Memory B cell (primary cell): ENCODE measurements around the gene SLC2A4.

Source experiments
- ATAC-seq: fragments of 150-1000 bp; cut with Tn5 transposase; 2 replicates; pipeline ENCODE4 v1.10.0; 2021; ENCODE audit warnings: low read depth, mild to moderate bottlenecking, moderate library complexity
- DNase-seq, 2 donors: peaks; one replicate each; pipeline ENCODE4 v3.0.0; 2022; ENCODE audit warnings: low spot score in 2 of 2
- H3K27ac Mint-ChIP-seq: one replicate; pipeline ENCODE4 v1.8.0; 2022; ENCODE audit warnings: mild to moderate bottlenecking, moderate library complexity, mixed read lengths
- H3K27me3 Mint-ChIP-seq: one replicate; pipeline ENCODE4 v1.8.0; 2022; ENCODE audit warnings: mixed read lengths
- H3K36me3 Mint-ChIP-seq: one replicate; pipeline ENCODE4 v1.8.0; 2022; ENCODE audit warnings: mild to moderate bottlenecking, mixed read lengths
- H3K4me1 Mint-ChIP-seq: one replicate; pipeline ENCODE4 v1.8.0; 2022; ENCODE audit warnings: mixed read lengths
- H3K4me3 Mint-ChIP-seq: one replicate; pipeline ENCODE4 v1.8.0; 2022; ENCODE audit warnings: mild to moderate bottlenecking, moderate library complexity, mixed read lengths
- H3K9me3 Mint-ChIP-seq: one replicate; pipeline ENCODE4 v1.8.0; 2022; ENCODE audit warnings: mixed read lengths

The SLC2A4 gene

GRCh38 chr17:7293816-7294613 lies 12.5 kb downstream of the SLC2A4 start:
- DNase-seq (no peak), ATAC-seq (peak; percentile 5)
- H3K4me1 Mint-ChIP-seq: peaks cover 13% of the 10 kb centered on the region
- H3K36me3 Mint-ChIP-seq: no peaks in the 10 kb centered on the region
- peaks cover 8% of the 10 kb centered on the region for H3K27me3 Mint-ChIP-seq
- H3K9me3 Mint-ChIP-seq: no peaks in the 10 kb centered on the region
- no peak overlapping the region for H3K27ac Mint-ChIP-seq
- H3K4me3 Mint-ChIP-seq: peak overlapping the region; percentile 21

- Mint-ChIP-seq H3K27ac (no peak within 1 kb of the TSS), H3K9me3 (no peaks in the 10 kb centered on the region), H3K4me3 (peak within 1 kb of the TSS; percentile 87), H3K4me1 (peaks cover 13% of the 10 kb centered on the region), H3K27me3 (peaks cover 8% of the 10 kb centered on the region), H3K36me3 (no peaks in the 10 kb centered on the region)
- DNase-seq: peak; percentile 49 to 56
- ATAC-seq: peak; percentile 76
Observed at GRCh38 chr17:7294614-7295153, 13.2 kb downstream of the SLC2A4 start, which contains the start of gene YBX2. Gene YBX2 (minus strand): TSS chr17:7294639. CDS start chr17:7294500, 139 bp downstream.

GRCh38 chr17:7295230-7296180 lies 14.0 kb downstream of the SLC2A4 start:
- Mint-ChIP-seq H3K36me3 (no peaks in the 10 kb centered on the region), H3K27ac (no peak overlapping the region), H3K27me3 (peaks cover 10% of the 10 kb centered on the region), H3K9me3 (no peaks in the 10 kb centered on the region), H3K4me1 (peaks cover 13% of the 10 kb centered on the region), H3K4me3 (peak overlapping the region; percentile 87)
- ATAC-seq (peak; percentile 24), DNase-seq (no peak)

- Mint-ChIP-seq H3K36me3 (no peaks in the 10 kb centered on the region), H3K27me3 (peaks cover 10% of the 10 kb centered on the region), H3K4me1 (peaks cover 13% of the 10 kb centered on the region), H3K4me3 (peak overlapping the region; percentile 21), H3K27ac (no peak overlapping the region), H3K9me3 (no peaks in the 10 kb centered on the region)
- ATAC-seq: peak; percentile 31
- DNase-seq: peak; percentile 72 to 76
Observed at GRCh38 chr17:7296189-7296861, 14.8 kb downstream of the SLC2A4 start.

GRCh38 chr17:7304179-7304578 lies 22.7 kb downstream of the SLC2A4 start:
- H3K9me3 Mint-ChIP-seq: no peaks in the 10 kb centered on the region
- H3K36me3 Mint-ChIP-seq: peaks cover 2% of the 10 kb centered on the region
- no peak for ATAC-seq
- H3K4me1 Mint-ChIP-seq: peaks cover 2% of the 10 kb centered on the region
- no peak overlapping the region for H3K27ac Mint-ChIP-seq
- H3K4me3 Mint-ChIP-seq: no peak overlapping the region
- DNase-seq: no peak
- H3K27me3 Mint-ChIP-seq: peaks cover 5% of the 10 kb centered on the region

- Mint-ChIP-seq H3K27ac (peak within 1 kb of the TSS; percentile 97), H3K36me3 (peaks cover 24% of the 10 kb centered on the region), H3K4me1 (peaks cover 27% of the 10 kb centered on the region), H3K4me3 (peak within 1 kb of the TSS; percentile 88), H3K27me3 (no peaks in the 10 kb centered on the region), H3K9me3 (no peaks in the 10 kb centered on the region)
- DNase-seq: peak; percentile 96 to 99
- ATAC-seq: peak; percentile 69
Observed at GRCh38 chr17:7306911-7307685, 25.6 kb downstream of the SLC2A4 start, which contains the start of gene EIF5A. Gene EIF5A (plus strand): TSS chr17:7307628. CDS start chr17:7309636, 2,008 bp downstream.

DNA sequence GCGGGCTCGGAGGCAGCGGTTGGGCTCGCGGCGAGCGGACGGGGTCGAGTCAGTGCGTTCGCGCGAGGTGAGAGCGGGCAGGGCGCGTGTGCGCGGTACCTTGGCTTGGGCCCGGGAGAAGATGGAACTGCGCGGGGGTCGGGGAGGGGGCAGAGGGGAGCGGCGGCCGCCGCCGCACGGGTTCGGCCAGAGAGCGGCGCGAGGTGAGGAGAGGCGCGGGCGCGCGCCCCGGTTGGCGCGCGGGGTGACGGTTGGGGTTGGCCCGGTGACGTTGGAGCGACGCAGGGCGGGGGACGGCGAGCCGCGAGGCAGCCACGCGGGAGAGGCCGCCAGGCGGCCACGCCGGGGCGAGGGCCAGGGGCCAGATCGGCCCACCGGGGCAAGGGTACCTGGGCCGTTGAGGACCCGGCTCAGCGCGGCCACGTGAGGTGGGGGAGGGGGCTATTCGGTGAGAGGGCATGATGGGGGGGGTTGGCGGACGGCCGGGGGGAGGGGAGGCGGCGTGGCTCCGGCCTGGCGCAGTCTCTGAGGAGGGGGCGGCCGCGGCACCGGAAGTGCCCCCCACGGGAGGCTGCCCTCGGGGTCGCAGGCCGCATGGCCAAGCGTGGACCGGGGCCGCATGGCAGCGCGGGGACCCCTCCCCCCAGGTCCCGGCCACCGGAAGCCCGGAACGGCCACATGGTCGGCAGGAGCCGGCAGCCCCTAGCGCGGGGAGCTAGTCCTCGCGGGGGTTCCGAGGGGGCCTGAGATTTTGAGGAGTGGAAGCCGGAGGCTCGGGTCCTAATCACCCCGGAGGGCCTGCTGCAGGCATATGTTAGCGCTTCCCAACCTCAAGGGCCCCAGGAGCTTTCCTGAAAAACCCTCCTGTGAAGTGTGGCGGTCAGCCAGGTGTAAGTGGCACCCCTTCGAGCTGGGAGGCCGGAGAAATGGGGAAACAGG lies 26.4 kb downstream of the SLC2A4 start:
- Mint-ChIP-seq H3K4me3 (peak overlapping the region; percentile 88), H3K27me3 (no peaks in the 10 kb centered on the region), H3K9me3 (no peaks in the 10 kb centered on the region), H3K36me3 (peaks cover 31% of the 10 kb centered on the region), H3K4me1 (peaks cover 32% of the 10 kb centered on the region), H3K27ac (peak overlapping the region; percentile 97)
- DNase-seq (peak in 1 of 2 donors; percentile 65), ATAC-seq (peak; percentile 25)

DNA sequence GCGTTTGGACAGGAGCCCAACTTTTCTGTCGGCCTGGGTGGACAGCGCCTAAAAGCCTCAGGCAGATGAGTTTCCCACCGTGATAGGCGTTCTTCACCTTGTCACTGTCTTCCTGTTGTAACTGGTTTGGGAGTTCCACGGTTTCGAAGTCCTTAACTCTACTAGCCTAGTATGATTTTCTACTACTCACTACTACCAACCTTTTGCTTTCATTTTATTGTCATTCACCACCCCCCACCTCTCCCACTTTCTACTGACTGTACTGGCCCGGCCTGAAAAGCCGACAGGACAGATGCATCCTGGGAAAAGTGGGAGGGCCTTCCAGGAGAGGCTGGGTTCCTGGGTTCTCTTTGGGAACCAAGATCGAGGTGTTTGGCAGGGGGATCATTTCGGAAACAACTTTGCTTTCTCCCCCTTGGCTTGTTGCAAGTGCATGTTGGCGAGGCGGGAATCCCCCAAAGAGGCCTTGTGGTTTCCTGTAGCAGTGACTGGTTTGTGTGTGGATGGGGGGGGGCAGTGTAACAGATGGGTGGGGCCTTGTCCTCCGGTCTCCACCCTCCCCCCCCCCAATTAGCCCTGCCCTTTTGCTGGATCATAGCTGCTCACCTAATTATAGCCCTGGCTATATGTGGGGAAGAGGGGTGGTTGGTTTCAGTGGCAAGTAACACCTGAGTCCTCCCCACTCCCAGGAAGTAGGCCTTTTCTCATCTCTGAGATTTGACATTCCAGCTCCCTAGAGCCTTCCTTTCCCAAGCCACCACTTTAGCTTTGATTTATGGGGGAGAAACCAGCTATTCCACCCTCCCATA lies 27.3 kb downstream of the SLC2A4 start:
- peaks cover 35% of the 10 kb centered on the region for H3K4me1 Mint-ChIP-seq
- peaks cover 35% of the 10 kb centered on the region for H3K36me3 Mint-ChIP-seq
- H3K9me3 Mint-ChIP-seq: no peaks in the 10 kb centered on the region

GRCh38 chr17:7309628-7310027 lies 28.1 kb downstream of the SLC2A4 start:
- peak overlapping the region; percentile 97 for H3K27ac Mint-ChIP-seq
- DNase-seq (no peak), ATAC-seq (no peak)
- peaks cover 37% of the 10 kb centered on the region for H3K36me3 Mint-ChIP-seq
- H3K27me3 Mint-ChIP-seq: no peaks in the 10 kb centered on the region
- H3K4me3 Mint-ChIP-seq: peak overlapping the region; percentile 88
- H3K4me1 Mint-ChIP-seq: peaks cover 41% of the 10 kb centered on the region
- no peaks in the 10 kb centered on the region for H3K9me3 Mint-ChIP-seq

More for the DNA sequence above, 27.3 kb downstream of the SLC2A4 start:
- H3K27me3 Mint-ChIP-seq: no peaks in the 10 kb centered on the region
- peak overlapping the region; percentile 88 for H3K4me3 Mint-ChIP-seq
- ATAC-seq (peak; percentile 32), DNase-seq (peak; percentile 74 to 85)
- H3K27ac Mint-ChIP-seq: peak overlapping the region; percentile 97

GRCh38 chr17:7311110-7311705 lies 29.7 kb downstream of the SLC2A4 start:
- DNase-seq (no peak), ATAC-seq (no peak)
- Mint-ChIP-seq H3K27me3 (no peaks in the 10 kb centered on the region), H3K9me3 (no peaks in the 10 kb centered on the region), H3K4me3 (peak overlapping the region; percentile 83), H3K4me1 (peaks cover 44% of the 10 kb centered on the region), H3K27ac (peak overlapping the region; percentile 92), H3K36me3 (peaks cover 39% of the 10 kb centered on the region)

DNA sequence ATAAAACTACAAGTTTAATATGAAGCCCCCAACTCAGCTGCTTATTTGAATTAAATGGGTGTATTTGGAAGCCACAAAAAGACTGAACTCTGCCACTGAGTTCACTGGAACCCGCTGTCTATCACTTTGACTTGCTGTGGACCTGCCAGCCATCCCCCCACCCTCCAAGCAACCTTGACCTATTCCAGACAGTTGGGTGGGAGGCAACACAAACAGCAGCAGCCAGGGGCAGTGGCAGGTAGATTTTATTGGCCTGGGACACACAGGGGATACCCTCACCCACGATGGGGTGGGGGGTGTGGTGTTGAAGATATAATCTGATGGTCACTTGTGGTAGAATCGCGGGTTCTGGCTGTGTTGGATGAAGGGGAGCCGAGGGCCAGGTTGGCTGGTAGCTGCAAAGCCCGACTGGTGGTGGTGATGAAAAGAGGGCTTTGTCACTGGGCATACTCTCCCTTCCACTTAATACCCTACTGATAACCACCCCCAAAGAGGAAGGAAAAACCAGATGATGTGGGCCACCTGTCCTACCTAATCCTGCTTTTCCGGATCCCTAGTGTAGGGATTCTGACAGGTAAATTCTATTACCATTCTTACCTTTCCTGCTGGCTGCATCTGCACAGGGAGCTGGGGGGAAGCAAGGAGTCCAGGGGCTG lies 31.0 kb downstream of the SLC2A4 start:
- ATAC-seq (no peak), DNase-seq (no peak)
- Mint-ChIP-seq H3K9me3 (no peaks in the 10 kb centered on the region), H3K4me3 (no peak overlapping the region), H3K4me1 (peaks cover 47% of the 10 kb centered on the region), H3K27me3 (no peaks in the 10 kb centered on the region), H3K36me3 (peaks cover 37% of the 10 kb centered on the region), H3K27ac (peak overlapping the region; percentile 98)
